Left renal pelvis (tissue), 4 donors: ENCODE data around the gene BIRC2. TPM values are rescaled to one million over a fixed set of nuclear protein-coding genes. Genes with fewer than 3 reads are reported as not detected.
"Not testable (repeated sequence)": the region's sequence is repeated elsewhere in the genome, so short reads cannot be mapped to it uniquely, and the experiment has no call there.

Source experiments
- DNase-seq, 4 donors: peaks; one replicate each; pipeline ENCODE4 v3.0.0-alpha.2; 2013; ENCODE audit warnings: low read depth in 4 of 4, low spot score in 3 of 4
- polyA plus RNA-seq, 4 donors: library from polyadenylated mRNA; unstranded; fragments of 120-200 nt; gene quantifications; one replicate each; pipeline ENCODE4 v1.2.1, GENCODE V29; 2013; ENCODE audit not compliant: insufficient read length in 4 of 4

The BIRC2 gene
- polyA plus RNA-seq, 4 donors: 67.4 to 97.9 (median 79.3) TPM

DNA sequence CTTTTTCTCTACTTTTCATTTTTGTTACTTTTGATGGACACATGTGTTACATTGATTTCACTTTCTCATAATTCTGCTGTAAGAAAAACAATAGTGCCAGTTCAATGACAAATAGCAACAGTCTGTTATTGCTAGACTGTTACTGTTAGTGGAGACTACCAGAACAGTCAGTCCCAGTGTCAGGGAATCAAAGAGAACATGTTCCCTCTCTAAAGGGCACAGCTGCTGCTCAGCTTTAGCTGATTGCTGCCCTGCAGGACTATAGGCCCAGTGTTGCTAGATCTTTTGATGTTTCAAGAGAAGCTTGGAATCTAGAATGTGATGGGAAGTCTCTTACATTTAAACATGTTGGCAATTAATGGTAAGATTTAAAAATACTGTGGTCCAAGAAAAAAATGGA, 26.3 kb upstream of the BIRC2 start:
- DNase-seq: no peak

DNA sequence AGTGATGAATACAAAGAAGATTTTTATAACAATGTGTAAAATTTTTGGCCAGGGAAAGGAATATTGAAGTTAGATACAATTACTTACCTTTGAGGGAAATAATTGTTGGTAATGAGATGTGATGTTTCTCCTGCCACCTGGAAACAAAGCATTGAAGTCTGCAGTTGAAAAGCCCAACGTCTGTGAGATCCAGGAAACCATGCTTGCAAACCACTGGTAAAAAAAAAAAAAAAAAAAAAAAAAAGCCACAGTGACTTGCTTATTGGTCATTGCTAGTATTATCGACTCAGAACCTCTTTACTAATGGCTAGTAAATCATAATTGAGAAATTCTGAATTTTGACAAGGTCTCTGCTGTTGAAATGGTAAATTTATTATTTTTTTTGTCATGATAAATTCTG, 24.5 kb upstream of the BIRC2 start:
- DNase-seq: no peak

DNA sequence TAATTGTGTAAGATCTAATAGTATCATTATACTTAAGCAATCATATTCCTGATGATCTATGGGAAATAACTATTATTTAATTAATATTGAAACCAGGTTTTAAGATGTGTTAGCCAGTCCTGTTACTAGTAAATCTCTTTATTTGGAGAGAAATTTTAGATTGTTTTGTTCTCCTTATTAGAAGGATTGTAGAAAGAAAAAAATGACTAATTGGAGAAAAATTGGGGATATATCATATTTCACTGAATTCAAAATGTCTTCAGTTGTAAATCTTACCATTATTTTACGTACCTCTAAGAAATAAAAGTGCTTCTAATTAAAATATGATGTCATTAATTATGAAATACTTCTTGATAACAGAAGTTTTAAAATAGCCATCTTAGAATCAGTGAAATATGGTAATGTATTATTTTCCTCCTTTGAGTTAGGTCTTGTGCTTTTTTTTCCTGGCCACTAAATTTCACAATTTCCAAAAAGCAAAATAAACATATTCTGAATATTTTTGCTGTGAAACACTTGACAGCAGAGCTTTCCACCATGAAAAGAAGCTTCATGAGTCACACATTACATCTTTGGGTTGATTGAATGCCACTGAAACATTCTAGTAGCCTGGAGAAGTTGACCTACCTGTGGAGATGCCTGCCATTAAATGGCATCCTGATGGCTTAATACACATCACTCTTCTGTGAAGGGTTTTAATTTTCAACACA, 23.3 kb upstream of the BIRC2 start:
- no peak for DNase-seq

DNA sequence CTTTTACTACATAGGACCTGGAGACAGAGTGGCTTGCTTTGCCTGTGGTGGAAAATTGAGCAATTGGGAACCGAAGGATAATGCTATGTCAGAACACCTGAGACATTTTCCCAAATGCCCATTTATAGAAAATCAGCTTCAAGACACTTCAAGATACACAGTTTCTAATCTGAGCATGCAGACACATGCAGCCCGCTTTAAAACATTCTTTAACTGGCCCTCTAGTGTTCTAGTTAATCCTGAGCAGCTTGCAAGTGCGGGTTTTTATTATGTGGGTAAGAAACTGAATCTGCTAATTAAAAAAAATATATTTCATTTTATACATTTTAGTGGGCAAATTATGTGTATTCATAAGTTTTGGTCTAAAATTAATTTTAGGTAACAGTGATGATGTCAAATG, 21.9 kb upstream of the BIRC2 start:
- no peak for DNase-seq

DNA sequence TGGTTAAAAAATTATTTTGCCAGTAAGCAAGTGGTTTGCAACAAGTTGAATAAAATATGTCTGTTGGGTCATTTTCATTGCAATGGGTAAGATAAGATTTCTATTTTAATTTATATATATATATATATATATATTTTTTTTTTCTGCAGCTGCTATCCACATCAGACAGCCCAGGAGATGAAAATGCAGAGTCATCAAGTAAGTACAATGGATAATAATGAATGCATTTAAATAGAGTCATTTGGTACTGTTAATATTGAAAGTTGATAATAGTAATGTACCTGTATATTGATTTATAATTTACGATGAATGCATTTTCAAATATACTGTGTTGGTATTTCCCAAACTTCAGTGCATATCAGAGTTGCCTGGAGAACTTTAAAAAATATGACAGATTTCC, 18.3 kb upstream of the BIRC2 start:
- no peak for DNase-seq

DNA sequence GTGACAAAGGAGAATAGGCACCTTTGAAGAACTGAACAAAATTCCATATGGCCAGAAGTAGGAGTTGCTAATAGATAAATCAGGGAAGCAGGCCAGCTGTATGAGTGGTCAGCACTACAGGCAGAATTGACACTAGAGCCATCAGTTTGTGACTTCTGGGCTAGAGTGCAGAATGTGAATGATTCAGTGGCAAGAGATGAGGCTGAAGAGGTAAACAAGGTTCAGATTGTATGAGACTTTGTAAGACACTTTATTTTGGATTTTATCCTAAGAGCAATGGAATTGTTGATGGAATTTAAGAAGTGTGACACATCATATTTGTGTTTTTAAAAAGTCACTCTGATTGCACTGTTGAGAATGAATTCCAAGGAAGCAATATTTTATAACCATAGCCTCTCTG, 16.8 kb upstream of the BIRC2 start:
- no peak for DNase-seq

DNA sequence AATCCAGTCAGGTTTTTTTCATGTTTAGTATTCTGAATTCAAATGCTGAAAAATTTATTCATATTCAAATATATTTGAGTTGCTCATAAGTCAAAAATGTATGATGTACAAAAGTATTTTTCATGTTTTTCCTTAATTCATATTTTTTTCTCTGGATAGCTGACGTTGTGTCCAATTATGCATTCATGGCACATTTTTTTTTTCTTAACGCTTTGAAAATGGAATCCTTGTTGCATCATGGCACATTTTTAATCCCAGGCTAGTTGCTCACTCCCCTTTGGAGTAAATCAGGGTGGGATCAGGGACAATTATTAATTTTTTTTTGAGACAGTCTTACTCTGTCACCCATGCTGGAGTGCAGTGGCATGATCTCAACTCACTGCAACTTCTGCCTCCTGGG, 15.7 kb upstream of the BIRC2 start:
- DNase-seq: no peak

DNA sequence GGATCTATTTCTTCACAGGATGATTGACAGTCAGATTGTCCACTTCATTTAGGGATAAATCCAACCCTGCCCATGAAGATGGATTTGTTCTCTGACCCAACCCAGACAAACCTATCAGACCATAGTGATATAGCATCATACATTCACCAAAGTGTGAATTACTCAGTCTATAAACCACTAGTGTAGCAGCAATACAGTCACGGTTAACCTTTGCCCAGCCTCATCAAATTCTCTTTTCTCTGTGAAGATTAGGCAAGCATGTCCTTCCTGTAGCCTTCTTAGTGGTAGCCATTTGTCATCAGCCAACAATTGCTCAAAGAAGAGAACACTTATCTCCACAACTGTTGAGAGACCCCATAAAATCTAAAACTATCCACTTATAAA, 14.4 kb upstream of the BIRC2 start:
- no peak for DNase-seq

DNA sequence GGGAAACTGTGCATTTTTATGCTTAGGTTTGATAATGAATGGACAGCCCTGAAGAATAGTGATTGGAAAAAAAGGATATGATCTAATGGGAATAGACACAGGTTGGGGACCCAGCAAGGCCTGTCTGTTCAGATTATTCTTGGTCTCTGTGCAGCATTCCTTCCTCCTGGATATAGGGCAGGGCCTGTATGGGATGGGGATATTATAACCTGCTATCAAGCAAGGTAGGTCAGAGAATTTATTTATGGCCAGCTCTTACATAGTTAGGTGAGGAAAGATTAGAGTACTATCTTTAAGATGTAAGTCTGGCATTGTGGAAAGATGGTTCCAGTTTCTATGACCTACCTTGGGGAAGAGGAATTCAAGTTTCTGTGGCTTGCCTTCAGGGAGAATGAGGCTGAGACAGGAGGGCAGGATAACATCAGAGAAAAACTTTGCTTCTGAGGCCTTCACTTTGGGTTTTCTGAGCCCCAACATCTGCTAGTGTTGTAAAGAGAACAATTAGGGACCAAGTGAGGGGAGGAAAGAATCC, 8.5 kb upstream of the BIRC2 start:
- DNase-seq: no peak

DNA sequence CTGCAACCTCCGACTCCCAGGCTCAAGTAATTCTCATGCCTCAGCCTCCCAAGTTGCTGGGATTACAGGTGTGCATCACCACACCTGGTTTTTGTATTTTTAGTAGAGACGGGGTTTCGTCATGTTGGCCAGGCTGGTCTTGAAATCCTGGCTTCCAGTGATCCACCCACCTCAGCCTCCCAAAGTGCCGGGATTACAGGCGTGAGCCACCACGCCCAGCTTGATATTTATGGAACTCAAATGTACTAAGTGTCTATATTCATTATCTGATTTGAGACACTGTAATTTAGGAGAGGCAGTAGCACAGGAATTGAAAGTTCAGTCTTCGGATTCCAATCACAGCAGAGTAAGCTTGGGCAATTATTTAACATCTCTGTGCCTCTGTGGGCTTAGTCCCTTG, 5.7 kb upstream of the BIRC2 start:
- DNase-seq: not testable (repeated sequence)

DNA sequence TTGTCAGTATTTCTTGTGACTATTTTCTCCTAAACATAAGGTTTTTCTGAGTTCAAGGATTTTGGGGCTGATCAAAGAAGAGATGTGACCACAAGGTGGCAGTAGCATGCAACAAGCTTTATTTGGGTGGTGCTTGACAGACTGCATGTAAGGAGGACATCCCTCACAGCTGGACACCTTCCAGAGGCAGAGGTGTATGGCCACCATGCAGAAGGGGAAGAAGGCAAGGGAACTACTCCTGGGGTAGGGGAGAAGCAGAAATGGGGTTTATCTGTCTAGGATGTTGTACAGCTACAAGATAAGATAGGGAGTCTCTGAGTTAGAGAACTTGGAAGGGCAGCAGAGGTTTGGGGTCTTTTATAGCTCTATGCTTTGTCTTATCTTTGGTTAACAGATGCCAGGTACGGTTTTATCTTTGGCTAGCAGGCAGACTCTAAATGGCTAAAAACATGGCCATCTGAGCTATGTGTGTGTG, 5.1 kb upstream of the BIRC2 start:
- DNase-seq: peak in 3 of 4 donors; percentile 50 to 74 (median 60)

DNA sequence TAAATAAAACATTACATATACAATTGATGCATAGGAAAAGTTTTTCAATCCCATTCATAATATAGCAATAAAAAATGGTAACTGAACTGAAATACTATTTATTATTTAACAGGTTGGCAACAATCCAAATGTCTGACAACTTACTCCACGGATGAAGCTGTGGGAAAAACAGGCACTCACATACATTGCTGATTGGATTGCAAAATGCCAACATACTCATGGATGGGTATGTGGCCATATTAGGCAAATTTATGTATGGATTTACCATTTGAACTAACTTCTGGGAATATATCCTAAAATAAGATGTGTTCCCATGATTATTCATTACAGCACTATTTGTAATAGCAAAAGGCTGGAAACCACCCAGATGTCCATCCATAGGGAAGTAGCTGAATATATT, 3.2 kb upstream of the BIRC2 start:
- DNase-seq: no peak

DNA sequence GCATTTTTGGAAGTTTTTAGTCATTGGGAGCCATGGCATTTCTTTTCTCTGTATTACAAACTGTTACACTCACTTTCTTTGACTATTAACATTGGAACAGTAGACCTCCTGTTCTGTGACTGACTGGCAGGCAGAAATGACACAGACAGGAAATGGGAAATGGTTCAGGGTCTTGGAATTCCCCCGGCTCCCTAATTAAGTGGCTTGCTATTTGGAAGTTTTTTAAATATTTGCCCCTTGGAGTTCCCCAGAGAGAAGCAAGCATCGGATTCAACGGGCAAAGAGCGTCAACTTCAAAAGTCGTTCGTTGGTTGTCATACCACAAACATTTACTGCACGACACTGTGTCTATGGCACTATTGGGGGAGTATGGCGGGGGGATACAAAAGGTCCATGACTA, 1.1 kb upstream of the BIRC2 start:
- DNase-seq: peak in 1 of 4 donors; percentile 12

DNA sequence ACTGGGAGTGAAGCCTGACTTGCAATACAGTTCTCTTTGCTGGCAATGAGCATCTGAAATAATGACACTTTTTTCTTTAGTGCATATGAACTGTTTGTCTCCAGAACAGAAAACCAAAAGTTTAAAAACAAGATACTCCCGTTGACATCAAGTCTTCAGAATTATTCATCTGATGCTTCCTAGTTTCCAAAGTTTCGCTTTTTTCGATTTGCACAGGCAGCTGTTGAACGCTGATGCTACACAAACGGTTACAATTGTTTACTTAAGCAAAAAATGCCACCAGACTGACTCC, 612 bp upstream of the BIRC2 start:
- DNase-seq: no peak

DNA sequence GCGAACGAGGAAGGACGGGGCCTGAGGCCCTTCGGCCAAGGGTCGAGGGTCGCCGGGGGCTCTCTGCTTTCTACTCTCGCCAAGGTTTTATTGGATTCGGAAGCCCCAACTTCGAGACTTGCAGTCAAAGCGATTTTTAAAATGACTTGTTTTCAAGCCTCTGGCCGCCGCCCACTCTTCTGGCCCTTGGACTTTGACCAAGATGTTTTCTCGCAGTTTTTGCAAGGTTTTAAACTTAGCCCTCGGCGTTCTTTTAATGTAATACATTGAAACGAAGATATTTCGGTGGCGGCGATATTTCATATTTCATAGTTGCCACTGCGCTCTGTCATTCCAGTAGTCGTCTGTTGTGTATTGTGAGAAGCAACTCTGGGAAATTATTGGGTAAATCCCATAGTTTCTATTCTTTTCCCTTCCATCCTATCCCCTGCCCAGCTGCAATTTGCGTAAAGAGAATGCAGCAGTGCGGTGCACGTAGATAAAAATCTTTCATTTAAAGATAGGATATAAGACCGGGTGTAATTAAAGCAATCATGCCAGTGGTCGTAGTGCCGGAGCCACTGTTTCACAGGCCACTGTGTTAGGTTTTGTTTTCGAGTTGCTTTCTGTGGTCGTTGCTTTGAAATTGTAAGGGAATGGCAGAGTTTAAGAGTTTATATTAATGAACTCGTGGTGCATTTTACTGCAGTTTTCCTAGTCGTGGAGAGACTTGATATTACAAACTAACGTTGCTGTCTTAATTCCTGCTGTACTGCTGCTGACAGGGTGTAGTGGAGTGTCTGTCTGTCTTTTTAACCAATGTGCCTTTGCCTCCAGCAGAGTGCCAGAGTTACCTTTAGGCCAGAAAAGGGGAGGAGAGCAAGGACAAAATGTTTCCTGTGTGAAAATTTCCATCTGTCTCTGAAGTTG, 702 bp downstream of the BIRC2 start:
- DNase-seq: peak in 2 of 4 donors; percentile 45 to 50

DNA sequence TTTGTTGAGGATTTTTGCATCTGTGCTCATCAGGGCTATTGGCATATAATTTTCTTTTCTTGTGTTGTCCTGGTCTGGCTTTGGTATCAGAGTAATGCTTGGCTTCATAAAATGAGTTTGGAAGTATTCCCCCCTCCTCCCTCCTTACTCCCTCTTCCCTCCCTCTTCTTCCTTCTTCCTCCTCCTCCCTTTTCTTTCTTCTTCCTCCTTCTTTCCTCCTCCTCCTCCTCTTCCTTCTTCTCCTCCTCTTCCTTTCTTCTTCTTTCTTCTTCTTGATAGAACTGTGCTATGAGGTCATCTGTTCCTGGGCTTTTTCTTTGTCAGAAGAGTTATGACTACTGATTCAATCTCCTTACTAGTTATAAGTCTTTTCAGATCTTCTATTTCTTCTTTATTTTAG, 10.1 kb downstream of the BIRC2 start:
- DNase-seq: no peak

DNA sequence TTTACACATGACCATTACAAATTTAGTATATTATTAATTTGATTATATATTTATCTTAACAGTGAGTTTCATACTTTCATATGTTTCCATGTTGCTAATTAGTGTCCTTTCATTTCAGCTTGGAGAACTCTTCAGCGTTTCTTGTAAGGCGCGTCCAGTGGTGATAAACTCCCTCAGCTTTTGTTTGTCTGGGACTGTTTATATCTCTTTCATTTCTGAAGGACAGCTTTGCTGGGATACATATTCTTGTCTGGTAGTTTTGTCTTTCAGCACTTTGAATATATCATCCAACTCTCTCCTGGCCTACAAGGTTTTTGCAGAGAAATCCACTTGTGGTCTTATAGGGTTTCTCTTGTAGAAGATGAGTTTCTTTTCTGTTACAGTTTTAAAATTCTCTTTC, 12.4 kb downstream of the BIRC2 start:
- no peak for DNase-seq

DNA sequence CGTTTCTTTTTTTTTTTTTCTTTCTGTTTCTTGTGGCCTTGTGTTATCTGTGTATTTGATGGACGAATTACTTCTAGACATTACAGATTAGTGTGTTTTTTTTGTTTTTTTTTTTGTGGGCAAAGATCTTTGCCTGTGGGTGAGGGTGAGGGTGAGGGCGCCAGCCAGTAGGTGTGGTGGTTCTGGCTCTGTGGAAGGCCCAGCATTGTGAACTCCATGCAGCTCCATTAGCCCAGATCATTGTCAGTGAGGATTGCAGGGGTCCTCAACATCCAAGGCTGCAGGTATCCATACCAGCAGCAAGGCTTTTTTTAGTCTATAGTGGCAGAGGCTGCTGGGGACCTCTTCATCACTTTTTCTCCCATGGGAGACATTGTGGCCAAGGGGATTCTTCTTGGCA, 13.7 kb downstream of the BIRC2 start:
- no peak for DNase-seq

DNA sequence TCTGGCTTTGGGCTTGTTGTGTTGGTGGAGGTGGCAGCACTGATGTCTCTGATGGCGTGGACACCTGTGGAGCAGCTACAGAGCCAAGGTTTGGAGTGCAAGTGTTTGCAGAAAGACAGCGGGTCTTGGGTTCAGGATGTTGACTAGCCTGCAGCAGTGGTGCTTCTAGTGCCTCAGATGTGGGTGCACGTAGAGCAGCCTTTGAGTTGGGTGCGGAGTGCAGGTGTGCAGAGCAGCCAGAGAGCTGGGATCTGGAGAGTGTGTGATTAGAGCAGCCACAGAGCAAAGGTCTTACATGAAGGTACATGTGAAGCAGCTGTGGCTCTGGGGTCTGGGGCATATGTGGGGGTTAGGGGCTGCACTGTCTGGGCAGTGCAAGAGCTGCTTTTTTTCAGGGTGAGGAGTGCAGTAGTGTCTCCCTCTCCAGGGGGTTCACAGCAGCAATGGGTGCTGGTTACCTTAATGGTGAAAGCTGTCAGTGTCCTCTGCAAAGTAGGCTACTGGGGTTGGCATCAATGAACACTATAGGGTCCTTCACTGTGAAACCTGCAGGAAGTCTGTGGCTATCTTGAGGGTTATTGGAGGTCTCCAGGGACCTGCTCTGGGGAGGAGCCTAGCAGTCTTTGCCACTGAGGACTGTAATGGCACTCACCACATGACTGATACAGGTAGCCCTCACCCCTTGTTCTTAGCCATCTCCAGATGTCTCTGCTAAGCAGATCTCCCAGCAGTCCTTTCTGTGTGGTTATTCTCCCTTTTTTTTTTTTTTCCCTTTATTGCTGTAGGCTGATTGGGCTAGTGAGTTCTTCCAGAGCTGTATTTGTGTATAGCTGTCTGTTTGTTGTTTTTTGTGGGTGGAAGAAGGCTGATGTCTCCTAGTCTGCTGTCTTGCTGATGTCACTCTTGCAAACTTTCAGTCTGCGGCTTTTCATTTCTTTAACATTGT, 14.3 kb downstream of the BIRC2 start:
- DNase-seq: no peak

DNA sequence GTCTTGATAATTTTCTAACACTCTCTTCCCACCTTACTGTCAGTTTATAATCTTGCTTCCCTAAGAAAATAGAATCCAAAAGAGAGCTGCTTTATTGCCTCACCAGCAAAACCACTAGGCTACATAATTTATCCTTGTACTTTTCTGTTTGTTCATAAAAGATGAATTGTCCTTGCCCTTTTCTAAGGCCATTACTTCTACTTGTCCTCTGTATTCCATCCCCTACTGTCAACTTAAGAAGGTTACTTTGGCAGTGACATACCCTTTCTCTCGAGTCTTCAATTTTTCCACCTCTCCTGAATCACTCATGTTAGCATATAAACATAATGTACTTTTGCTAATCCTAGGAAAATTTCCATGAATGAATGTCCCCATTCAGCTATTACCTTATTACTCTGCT, 18.0 kb downstream of the BIRC2 start:
- no peak for DNase-seq

DNA sequence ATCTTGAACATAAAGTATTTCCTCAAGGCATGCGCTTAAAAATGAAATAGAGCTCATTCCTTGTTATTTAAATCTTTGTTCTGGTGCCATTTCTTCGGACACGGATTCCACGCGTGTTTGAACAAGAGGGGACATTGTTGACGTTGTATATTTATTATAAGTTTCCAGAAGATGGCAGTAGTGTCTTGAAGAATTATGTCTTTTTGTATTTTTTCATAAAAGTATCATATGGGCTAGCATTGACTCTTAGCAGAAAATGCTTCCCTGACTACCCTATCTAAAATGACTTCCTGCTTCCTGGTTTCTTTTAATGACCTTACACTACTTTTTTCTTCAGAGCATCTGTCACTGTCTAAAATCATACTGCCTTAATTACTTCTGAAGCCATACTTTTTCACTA, 20.4 kb downstream of the BIRC2 start:
- no peak for DNase-seq
